HCT116 (cell line): ENCODE data around the gene ADCY10. TPM values are rescaled to one million over a fixed set of nuclear protein-coding genes. Genes with fewer than 3 reads are reported as not detected.

ENCODE experiments used
- ATAC-seq: fragments of 200-7000 bp; cut with Tn5 transposase; 2 replicates; pipeline ENCODE4 v1.9.1; 2020; ENCODE audit warnings: mild to moderate bottlenecking, moderate library complexity
- Bru-seq: library from RNA; stranded (reverse); fragments of 400-500 nt; gene quantifications from one replicate; lab custom pipeline; 2021; lab: Mats Ljungman, UMichigan
- BruChase-seq, 2 experiments: library from RNA; stranded (reverse); fragments of 400-500 nt; gene quantifications; one replicate each; lab custom pipeline; 2021; lab: Mats Ljungman, UMichigan
- BruUV-seq: library from RNA; stranded (reverse); fragments of 400-500 nt; replicated peaks from 2 replicates; lab custom pipeline; 2021; lab: Mats Ljungman, UMichigan
- CTCF ChIA-PET: fragments of 300-600 bp; sonication (Branson Sonifier 250); formaldehyde crosslinking; loops from one replicate; lab custom pipeline; 2021; ENCODE audit warnings: antibody characterized with exemption; lab: Charles Lee
- POLR2A ChIA-PET: fragments of 300-600, 350-600 bp; sonication (Branson Sonifier 250); formaldehyde crosslinking; loops from one replicate; lab custom pipeline; 2021; ENCODE audit warnings: antibody characterized with exemption; lab: Charles Lee
- RAD21 ChIA-PET, 2 experiments: fragments of 300-600 bp; sonication (Branson Sonifier 250); formaldehyde crosslinking; loops; one replicate each; lab custom pipeline; 2023; ENCODE audit warnings: low total read pairs in 2 of 2; ENCODE audit not compliant: uncharacterized antibody in 2 of 2, unreplicated experiment in 2 of 2, low non-redundant PET in 1 of 2; lab: Charles Lee
- DNase-seq: peaks from one replicate; pipeline ENCODE4 v3.0.0-alpha.2; 2010; ENCODE audit warnings: low read depth, low spot score
- H2AFZ ChIP-seq: fragments of 200-600 bp; shearing (Covaris generic), sonication (generic); 2 replicates; pipeline ENCODE4 v1.6.1; 2017; ENCODE audit warnings: low read depth, mixed run types, mixed read lengths, antibody characterized with exemption, low read length; ENCODE audit not compliant: poor library complexity, severe bottlenecking
- H3K27ac ChIP-seq: 2 replicates; pipeline ENCODE4 v1.5.1; 2012; ENCODE audit warnings: low read depth, low read length
- H3K27me3 ChIP-seq: fragments of 200-600 bp; sonication (generic); 2 replicates; pipeline ENCODE4 v1.6.1; 2016; ENCODE audit warnings: mixed run types, low read length, mixed read lengths; ENCODE audit not compliant: insufficient read depth
- H3K36me3 ChIP-seq, 2 experiments: fragments of 200-500 bp in 1 of 2; fragments of 200-600 bp in 1 of 2; sonication (Bioruptor generic) in 1 of 2; sonication (generic) in 1 of 2; 2 replicates each; pipeline versions ENCODE4 v1.5.1 to v1.6.1; 2014 to 2016; ENCODE audit warnings: low read length in 2 of 2, inconsistent platforms in 1 of 2, mixed read lengths in 1 of 2, mixed run types in 1 of 2; ENCODE audit not compliant: insufficient read depth in 2 of 2, control insufficient read depth in 1 of 2
- H3K4me1 ChIP-seq, 2 experiments: fragments of 200-600 bp in 1 of 2; sonication (generic) in 1 of 2; 2 replicates each; pipeline versions ENCODE4 v1.5.1 to v1.6.1; 2012 to 2017; ENCODE audit warnings: low read length in 2 of 2, inconsistent platforms in 1 of 2, mild to moderate bottlenecking in 1 of 2, mixed read lengths in 1 of 2, mixed run types in 1 of 2, moderate library complexity in 1 of 2; ENCODE audit not compliant: insufficient read depth in 2 of 2, control insufficient read depth in 1 of 2
- H3K4me2 ChIP-seq: fragments of 200-600 bp; sonication (generic); 2 replicates; pipeline ENCODE4 v1.6.1; 2017; ENCODE audit warnings: mixed run types, low read length, mixed read lengths
- H3K4me3 ChIP-seq, 2 experiments: fragments of 200-600 bp in 1 of 2; sonication (generic) in 1 of 2; replicated peaks in 1 of 2; 2 replicates each; pipeline ENCODE4 v1.5.1; 2011 to 2016; ENCODE audit warnings: low read length in 2 of 2, control low read depth in 1 of 2, low read depth in 1 of 2, mild to moderate bottlenecking in 1 of 2, mixed read lengths in 1 of 2, mixed run types in 1 of 2
- H3K79me2 ChIP-seq: fragments of 200-600 bp; sonication (generic); 2 replicates; pipeline ENCODE4 v1.6.1; 2017; ENCODE audit warnings: mild to moderate bottlenecking, mixed run types, low read length, moderate library complexity, mixed read lengths; ENCODE audit not compliant: insufficient read depth
- H3K9ac ChIP-seq: fragments of 200-600 bp; sonication (generic); 2 replicates; pipeline ENCODE4 v1.6.1; 2016; ENCODE audit warnings: low read length, mixed read lengths
- H3K9me2 ChIP-seq: fragments of 200-600 bp; sonication (generic), shearing (Covaris generic); 2 replicates; pipeline ENCODE4 v1.6.1; 2017; ENCODE audit warnings: mixed run types, mild to moderate bottlenecking, moderate library complexity; ENCODE audit not compliant: insufficient read depth
- H3K9me3 ChIP-seq, 2 experiments: fragments of 200-500 bp in 1 of 2; fragments of 200-600 bp in 1 of 2; sonication (Bioruptor generic) in 1 of 2; sonication (generic) in 1 of 2; 2 replicates each; pipeline ENCODE4 v1.6.1; 2014 to 2017; ENCODE audit warnings: low read length in 2 of 2, mixed read lengths in 2 of 2, inconsistent platforms in 1 of 2, low read depth in 1 of 2, mild to moderate bottlenecking in 1 of 2, mixed run types in 1 of 2, moderate library complexity in 1 of 2; ENCODE audit not compliant: control insufficient read depth in 1 of 2, insufficient read depth in 1 of 2
- H4K20me1 ChIP-seq: fragments of 200-600 bp; sonication (generic), shearing (Covaris generic); 2 replicates; pipeline ENCODE4 v1.6.1; 2017; ENCODE audit warnings: mixed run types, mild to moderate bottlenecking, moderate library complexity; ENCODE audit not compliant: insufficient read depth
- CTCF ChIP-seq, 3 experiments: fragments of 200-600 bp in 1 of 3; sonication (generic) in 1 of 3; IDR thresholded peaks in 2 of 3; conservative IDR thresholded peaks in 1 of 3; 2 replicates each; pipeline ENCODE4 v1.5.1; 2012 to 2017; ENCODE audit warnings: low read depth in 2 of 3, low read length in 2 of 3, antibody characterized with exemption in 1 of 3, borderline replicate concordance in 1 of 3, control low read depth in 1 of 3, mild to moderate bottlenecking in 1 of 3, mixed read lengths in 1 of 3, mixed run types in 1 of 3, moderate library complexity in 1 of 3; ENCODE audit not compliant: insufficient read depth in 1 of 3
- EGR1 ChIP-seq: IDR thresholded peaks from 2 replicates; pipeline ENCODE4 v1.6.1; 2012; ENCODE audit warnings: low read depth
- ELF1 ChIP-seq: IDR thresholded peaks from 2 replicates; pipeline ENCODE4 v1.6.1; 2012; ENCODE audit warnings: low read depth, borderline replicate concordance
- EZH2 ChIP-seq: fragments of 200-600 bp; sonication (generic); IDR thresholded peaks from 2 replicates; pipeline ENCODE4 v1.6.1; 2017; ENCODE audit warnings: antibody characterized with exemption, mixed run types
- POLR2A ChIP-seq: IDR thresholded peaks from 2 replicates; pipeline ENCODE4 v1.7.0; 2011; ENCODE audit warnings: borderline replicate concordance; ENCODE audit not compliant: insufficient read depth, insufficient read length; ENCODE audit errors: extremely low read depth
- RAD21 ChIP-seq: IDR thresholded peaks from 2 replicates; pipeline ENCODE4 v1.6.1; 2012; ENCODE audit warnings: low read depth, mild to moderate bottlenecking
- SRF ChIP-seq: IDR thresholded peaks from 2 replicates; pipeline ENCODE4 v1.6.1; 2012; ENCODE audit warnings: low read depth
- TCF7L2 ChIP-seq: IDR thresholded peaks from 2 replicates; pipeline ENCODE4 v1.7.0; 2011; ENCODE audit warnings: borderline replicate concordance, inconsistent platforms; ENCODE audit not compliant: insufficient read depth, insufficient read length; ENCODE audit errors: extremely low read depth
- ZFX ChIP-seq: fragments of 450-650 bp; IDR thresholded peaks from 2 replicates; pipeline ENCODE4 v1.6.1; 2017
- intact Hi-C: fragments of 100-400 bp; cut with micrococcal nuclease; formaldehyde crosslinking; loops from 2 replicates; pipeline ENCODE4 v1.10.0; 2022
- long read RNA-seq: library from polyadenylated mRNA; unstranded; transcript quantifications from one replicate; pipeline ENCODE4 v2.0.0, GENCODE V29; 2021; ENCODE audit not compliant: unreplicated experiment
- polyA plus RNA-seq: library from polyadenylated mRNA; unstranded; fragments of >200 nt; gene quantifications from 2 replicates; pipeline ENCODE4 v1.2.1, GENCODE V29; 2012; ENCODE audit warnings: missing spikeins
- total RNA-seq: library from RNA; stranded (reverse); gene quantifications from one replicate; pipeline ENCODE4 v1.2.1, GENCODE V29; 2021; ENCODE audit not compliant: unreplicated experiment

Gene ADCY10
- 0.30 TPM for total RNA-seq
- 0.05 and 0.07 TPM in 2 replicates for polyA plus RNA-seq
- percentile 19 among the genes with signal in this experiment for Bru-seq, nascent RNA
- BruChase-seq, experiment 1, labeled RNA remaining after a 6-hour chase: percentile 30 among the genes with signal in this experiment
- percentile 29 among the genes with signal in this experiment for BruChase-seq, experiment 2, labeled RNA remaining after a 2-hour chase
- long read RNA-seq: 0 reads

GRCh38 chr1:167913895-167914496, at the start of gene ADCY10:
Gene ADCY10 (minus strand): TSS chr1:167914134. CDS start chr1:167905140, 8,994 bp downstream.
- Histone ChIP-seq H3K9me2 (no peaks in the 10 kb centered on the region), H3K9me3 (no peaks in the 10 kb centered on the region), H3K27me3 (no peaks in the 10 kb centered on the region), H3K4me2 (no peak within 1 kb of the TSS)
- POLR2A ChIA-PET: no interaction called here
- TF ChIP-seq TCF7L2: no peak
- TF ChIP-seq EGR1: no peak
- TF ChIP-seq, all 23 proteins: peak for 0
- no peaks in the 10 kb centered on the region for H3K36me3 ChIP-seq
- intact Hi-C loops: no loop called here
- no peaks in the 10 kb centered on the region for H3K79me2 ChIP-seq
- H3K27ac ChIP-seq: no peak within 1 kb of the TSS
- H4K20me1 ChIP-seq: no peaks in the 10 kb centered on the region
- no peak within 1 kb of the TSS for H3K9ac ChIP-seq
- BruUV-seq: no TSS peak
- DNase-seq (no peak), ATAC-seq (no peak)
- ChIA-PET RAD21 (no interaction called here), CTCF (no interaction called here)
- H2AFZ ChIP-seq: no peak within 1 kb of the TSS
- no peaks in the 10 kb centered on the region for H3K4me1 ChIP-seq
- H3K4me3 ChIP-seq: no peak within 1 kb of the TSS

GRCh38 chr1:167957710-167958109, 43.8 kb upstream of the ADCY10 start:
- Histone ChIP-seq H3K79me2 (peaks cover 36% of the 10 kb centered on the region), H4K20me1 (no peaks in the 10 kb centered on the region), H3K4me3 (no peak overlapping the region), H3K27me3 (no peaks in the 10 kb centered on the region), H3K9ac (no peak overlapping the region), H3K27ac (no peak overlapping the region), H3K36me3 (peaks cover 0 to 8% of the 10 kb centered on the region in 2 experiments; a peak in 2 of 4 replicates), H3K4me1 (peaks cover 0 to 10% of the 10 kb centered on the region in 2 experiments; a peak in 2 of 4 replicates), H3K4me2 (peak overlapping the region; percentile 20; the same call in 1 of the 2 replicates), H3K9me3 (no peaks in the 10 kb centered on the region; a peak in 1 of 4 replicates), H3K9me2 (no peaks in the 10 kb centered on the region), H2AFZ (no peak overlapping the region)
- POLR2A ChIA-PET: no interaction called here
- no TSS peak for BruUV-seq
- no peak for TF ChIP-seq EZH2
- TF ChIP-seq SRF: no peak
- TF ChIP-seq RAD21: no peak
- TF ChIP-seq ZFX: no peak
- TF ChIP-seq ELF1: no peak
- no peak for TF ChIP-seq POLR2A
- TF ChIP-seq CTCF (IDR thresholded peaks at IDR 0.05 in 2 of 3, conservative IDR thresholded peaks at IDR 0.05 in 1 of 3; ENCODE audit: borderline replicate concordance in 1 of 3, insufficient read depth in 1 of 3, low read depth in 2 of 3, low read length in 2 of 3): no peak
- no peak for DNase-seq
- no peak for ATAC-seq
- CTCF ChIA-PET: no interaction called here
- intact Hi-C loops: no loop called here
- RAD21 ChIA-PET: no interaction called here
